Stimulated activated CD4-positive, alpha-beta T cell treated with anti-CD3 and anti-CD28 coated beads, Interleukin-4, amount 100 ng/mL, for 24 hours (primary cell): ENCODE results near the gene CADM3.

ENCODE experiments used
- DNase-seq: peaks from one replicate; pipeline ENCODE4 v3.0.0-alpha.2; 2020

Gene CADM3

DNA sequence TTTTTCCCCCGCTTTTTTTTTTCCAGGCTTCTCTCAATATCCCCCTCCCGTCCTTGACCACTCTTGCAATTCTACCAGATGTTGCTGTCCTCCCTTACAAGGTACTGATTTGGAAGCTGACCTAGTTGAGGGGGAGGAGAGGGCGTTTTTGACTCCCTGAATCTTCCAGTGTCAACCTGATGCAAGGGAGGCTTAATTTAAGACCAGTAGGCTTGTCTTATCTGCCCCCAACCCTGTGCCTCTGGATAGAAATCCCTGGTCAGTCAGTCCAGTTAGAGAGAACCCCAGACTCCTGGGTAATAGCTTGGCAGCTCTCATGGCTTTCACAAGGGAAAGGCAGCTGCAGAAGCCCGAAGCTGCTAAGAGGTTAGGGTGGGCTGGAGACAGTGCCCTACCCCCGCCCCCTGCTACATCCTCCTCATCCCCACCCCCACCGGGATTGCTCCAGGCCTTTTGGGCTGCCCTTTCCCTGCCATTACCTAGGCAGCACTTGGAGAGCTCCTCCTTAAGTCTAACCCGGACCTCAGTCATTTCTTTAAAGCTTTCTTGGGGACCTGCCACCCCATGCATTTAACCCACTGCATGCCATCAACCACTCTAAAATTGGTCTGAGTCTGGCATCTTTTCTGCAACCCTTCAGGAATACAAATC lies 36.9 kb downstream of the CADM3 start:
- no peak for DNase-seq

DNA sequence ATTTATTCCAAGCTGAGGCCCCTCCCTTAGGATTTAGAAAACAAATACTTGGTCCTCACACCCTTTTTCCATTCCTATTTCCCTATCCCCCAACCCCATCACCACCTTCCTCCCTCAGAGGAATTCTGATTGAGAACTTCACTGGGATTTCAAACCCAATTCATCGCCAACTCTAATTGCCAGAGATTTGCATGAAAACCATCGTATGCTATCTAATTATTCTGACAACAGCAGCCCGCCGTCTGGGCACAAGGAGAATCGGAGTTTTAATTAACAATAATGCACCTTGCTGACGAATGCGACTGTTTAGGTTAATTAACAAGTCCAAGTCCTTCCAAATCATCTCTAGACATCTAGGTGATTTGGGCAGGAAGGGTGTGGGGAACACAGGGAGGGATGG lies 37.6 kb downstream of the CADM3 start:
- DNase-seq: no peak

GRCh38 chr1:159211331-159212136 lies 40.1 kb downstream of the CADM3 start:
- peak; percentile 62 for DNase-seq

- no peak for DNase-seq
Observed at GRCh38 chr1:159212596-159212995, 41.2 kb downstream of the CADM3 start.

- peak; percentile 45 for DNase-seq
Observed at GRCh38 chr1:159214149-159214760, 42.8 kb downstream of the CADM3 start.

DNA sequence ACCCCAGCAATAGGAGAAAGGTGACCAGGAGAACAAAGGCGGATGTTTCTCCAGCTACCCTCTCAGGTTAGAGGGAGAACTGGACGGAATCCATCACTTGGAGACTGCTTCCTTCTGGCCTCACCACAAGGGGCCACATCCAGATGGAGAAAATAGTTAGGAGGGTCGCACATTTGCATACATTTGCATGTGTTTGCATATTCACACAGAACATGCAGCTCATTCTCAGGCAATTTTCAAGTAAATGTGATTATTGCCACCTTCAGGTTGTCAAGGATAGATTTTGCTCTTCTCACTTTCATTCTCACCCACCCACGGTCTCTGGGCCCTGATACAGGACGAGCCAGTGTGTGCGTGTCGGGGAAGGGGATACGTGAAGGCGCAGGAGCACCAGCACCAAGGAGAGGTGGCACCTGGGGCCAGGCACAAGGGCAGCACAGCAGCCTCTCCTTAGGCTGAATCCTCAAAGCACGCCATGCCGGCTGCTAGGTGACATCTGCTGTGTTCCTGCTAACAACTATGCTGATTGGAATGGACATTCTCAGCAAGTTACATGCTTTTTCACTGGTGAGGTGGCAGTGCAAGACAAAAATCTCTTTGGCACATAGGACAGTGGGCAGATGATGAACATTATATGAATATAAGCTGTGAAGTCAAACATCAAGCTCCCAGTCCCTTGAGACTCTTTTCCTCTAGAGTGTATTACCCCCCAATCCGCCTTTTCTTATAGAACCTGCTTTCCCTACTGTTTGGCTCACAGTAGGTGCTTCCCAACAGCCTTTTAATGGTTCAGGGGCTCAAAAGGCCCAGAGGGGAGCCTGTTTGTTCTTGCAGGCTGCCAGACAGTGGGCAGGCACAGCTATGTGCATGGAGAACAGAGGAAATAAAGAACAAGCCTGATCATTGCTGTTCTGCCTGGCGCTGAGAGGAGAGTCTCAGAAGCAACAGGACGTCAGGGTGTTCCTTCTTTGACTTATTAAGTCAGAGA lies 47.5 kb downstream of the CADM3 start:
- no peak for DNase-seq

DNA sequence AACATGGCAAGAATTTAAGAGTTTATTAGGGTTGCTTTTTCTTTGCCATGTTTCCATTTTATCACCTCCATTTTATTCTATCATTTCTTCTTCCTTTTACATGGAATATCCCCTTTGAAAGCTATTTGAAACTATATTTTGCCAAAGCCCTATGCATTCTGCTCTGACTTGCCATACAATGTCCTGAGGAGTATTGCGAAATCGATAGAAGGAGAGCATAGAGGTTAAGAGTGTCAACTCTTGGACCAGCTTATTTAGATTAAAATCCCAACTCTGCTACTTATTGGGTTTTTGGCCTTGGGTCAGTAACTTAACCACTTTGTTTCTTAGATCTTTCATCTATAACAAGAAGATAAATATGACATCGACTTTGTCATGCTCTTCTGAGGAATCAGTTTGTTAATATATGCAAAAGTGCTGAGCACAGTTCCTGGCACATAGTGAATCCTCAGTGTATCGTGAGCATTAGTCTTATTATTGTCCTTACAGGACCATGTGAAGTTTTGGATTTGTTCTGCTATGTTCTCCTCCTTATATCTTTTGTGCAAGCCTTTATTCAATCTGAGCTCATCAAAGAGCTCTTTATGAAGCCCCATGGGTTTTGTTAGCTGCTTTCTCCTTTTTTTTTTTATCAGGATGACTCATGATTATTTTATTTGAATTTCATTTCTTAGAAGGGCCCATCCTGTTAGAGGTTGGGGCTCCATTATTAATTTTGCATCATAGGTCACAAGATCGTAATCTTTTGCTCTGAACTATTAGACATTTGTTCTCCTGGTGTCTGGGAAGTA lies 50.9 kb downstream of the CADM3 start:
- DNase-seq: no peak

DNA sequence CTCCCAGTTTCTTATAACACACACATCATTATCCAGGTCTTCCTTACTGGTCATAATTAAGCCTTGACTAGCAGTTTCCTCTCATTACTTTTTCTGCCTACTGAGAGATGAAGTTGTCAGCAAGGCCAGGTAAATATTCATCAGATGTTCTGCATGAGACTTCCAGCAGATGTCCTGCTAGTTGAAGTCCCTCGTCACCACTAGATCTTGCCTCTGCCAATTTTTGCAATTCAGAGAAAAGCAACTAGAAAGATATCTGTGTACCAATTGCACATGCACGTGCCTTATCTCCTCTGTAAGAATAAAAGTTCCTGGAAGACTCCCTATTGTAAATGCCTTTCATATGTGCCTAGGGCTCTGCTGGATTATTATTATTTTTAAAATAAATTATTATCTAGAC lies 51.6 kb downstream of the CADM3 start:
- DNase-seq: no peak

- no peak for DNase-seq
Observed at GRCh38 chr1:159228554-159228953, 57.1 kb downstream of the CADM3 start.

- DNase-seq: no peak
Observed at GRCh38 chr1:159229260-159229885, 58.0 kb downstream of the CADM3 start.

DNA sequence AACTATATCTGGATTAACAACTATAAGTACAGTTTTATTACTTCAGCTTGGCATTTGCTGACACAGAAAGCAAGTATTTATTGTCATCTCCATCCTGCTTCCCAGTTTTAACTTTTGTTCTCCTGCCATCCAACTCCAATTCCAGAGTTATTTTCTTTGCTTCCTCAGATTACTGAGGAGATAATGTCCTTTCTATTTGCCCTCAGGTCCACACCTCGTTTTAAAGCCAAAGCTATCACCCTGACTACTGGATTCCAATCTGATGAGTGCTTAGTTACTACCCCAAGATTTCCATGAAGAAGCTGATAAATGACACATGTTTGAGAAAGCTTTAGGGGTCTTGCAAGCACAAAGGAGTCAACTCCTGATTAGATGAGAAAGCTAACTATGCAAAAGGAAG lies 58.5 kb downstream of the CADM3 start:
- no peak for DNase-seq

DNA sequence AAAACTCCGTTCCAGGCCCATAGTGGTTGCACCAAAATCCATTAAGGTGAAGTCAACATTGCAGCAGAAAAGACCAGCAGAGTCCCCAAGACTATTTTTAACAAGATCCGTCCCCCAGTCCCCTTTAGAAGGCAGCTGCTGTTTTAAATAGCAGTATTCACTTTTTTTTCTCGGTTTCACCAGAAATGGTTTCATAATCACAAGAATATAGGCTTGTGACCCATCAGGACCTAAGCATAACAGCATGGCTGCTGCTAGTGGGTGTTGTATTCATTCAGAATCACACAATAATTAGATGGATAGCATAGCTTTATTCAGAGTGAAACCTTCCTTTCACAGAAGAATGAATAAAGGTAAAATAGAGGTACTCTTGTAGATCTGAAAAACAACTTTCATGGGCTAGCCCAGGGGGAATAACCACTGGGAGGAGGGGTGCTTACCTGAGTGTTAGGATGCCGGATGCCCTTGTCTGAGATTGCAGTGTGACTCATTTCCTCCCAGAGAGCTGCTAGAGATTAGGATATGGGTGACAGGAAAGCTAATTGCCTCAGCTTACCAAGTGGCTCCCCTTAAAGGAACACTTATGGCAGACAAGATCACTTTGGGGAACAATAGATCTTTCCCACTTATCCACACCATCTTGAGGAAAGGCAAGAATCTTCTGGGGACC lies 68.3 kb downstream of the CADM3 start:
- no peak for DNase-seq

- DNase-seq: no peak
Observed at GRCh38 chr1:159247266-159247665, 75.9 kb downstream of the CADM3 start.

GRCh38 chr1:159248311-159248710 lies 76.9 kb downstream of the CADM3 start:
- no peak for DNase-seq

DNA sequence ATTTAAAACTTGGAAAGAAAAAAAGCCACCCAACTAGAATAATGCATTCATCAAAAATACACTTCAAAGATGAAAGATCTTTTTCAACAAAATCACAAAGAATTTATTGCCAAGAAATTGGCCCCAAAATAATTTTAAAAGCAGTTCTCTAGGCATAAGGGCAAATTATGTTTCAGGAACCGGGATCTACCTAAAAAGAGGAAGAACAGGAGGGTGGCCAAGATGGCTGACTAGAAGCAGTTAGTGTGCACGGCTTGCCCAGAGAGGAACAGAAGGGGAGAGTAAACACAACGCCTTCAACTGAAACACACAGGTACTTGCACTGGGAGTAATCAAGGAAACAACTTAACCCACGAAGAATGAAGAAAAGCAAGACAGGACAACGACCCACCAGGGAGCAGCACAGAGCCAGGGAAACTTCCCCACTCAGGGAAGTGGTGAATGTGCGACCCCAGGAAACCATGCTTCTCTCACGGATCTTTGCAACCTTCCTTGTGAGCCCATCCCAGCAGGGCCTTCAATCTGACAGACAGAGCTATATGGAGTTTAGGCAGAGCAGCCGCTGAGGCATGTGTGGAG lies 79.3 kb downstream of the CADM3 start:
- DNase-seq: no peak
